Stomach (tissue), 4 donors: ENCODE measurements around the gene PITX2.

ENCODE experiments used
- EP300 ChIP-seq: sonication (generic); formaldehyde crosslinking; IDR thresholded peaks from one replicate; pipeline ENCODE4 v1.6.1; 2017; ENCODE audit warnings: antibody characterized with exemption
- POLR2A ChIP-seq, 4 donors: fragments of 450-650 bp; IDR thresholded peaks; one replicate each; pipeline ENCODE4 v1.6.1; 2016; ENCODE audit warnings: antibody characterized with exemption in 4 of 4, control low read depth in 2 of 4, mild to moderate bottlenecking in 1 of 4, moderate library complexity in 1 of 4
- TF ChIP-seq, protein P1 (sequence below), 7 experiments: fragments of 450-650 bp in 4 of 7; fragments of 200-600 bp in 3 of 7; sonication (generic) in 3 of 7; IDR thresholded peaks; one replicate each; pipeline ENCODE4 v1.5.1; 2016 to 2019; ENCODE audit warnings: antibody characterized with exemption in 7 of 7, control low read depth in 2 of 7, mild to moderate bottlenecking in 1 of 7

DNA sequence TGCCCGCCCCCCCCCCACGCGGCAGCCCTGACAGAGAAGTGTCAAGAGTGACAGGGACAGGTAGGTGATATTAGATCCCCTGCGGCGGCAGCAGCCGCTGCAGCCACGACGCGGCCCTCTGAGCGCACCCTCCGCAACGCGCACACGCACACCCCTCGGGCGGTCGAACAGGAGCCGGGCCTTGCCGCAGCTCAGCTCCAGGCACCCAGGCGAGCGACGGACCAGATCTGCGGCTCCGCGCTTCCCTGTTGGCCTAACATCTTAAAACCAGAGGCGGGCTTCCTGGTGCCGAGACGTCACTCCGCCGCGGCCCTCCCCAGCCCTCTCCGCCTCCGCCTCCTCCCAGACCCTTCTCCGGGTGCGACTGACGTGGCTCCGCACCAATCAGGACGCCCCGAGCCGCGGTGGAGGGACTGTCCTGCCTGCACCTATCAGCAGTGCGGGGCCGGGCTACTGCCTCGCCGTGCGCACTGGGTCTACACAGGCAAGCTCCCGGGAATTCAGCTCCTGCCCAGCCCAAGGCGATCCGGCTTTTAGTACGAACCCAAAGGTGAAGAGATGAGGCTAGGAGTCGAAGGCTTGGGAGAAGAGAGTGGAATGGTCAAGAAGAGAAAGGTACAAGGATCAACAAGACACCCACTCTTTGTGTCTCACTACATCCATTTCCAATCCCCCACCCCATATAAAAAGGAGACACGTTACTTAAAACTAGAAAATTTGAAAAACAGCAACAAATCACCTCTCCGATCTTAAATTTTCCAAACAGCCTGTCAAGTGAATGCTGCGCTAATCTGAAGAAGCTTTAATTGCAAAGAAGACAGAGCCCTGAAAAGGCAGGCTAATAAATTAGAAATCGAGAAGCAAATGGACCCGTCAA, at the start of gene PITX2:
- TF ChIP-seq EP300 (no peak), POLR2A (IDR thresholded peaks at IDR 0.05) (no peak)
- TF ChIP-seq, protein P1, sequence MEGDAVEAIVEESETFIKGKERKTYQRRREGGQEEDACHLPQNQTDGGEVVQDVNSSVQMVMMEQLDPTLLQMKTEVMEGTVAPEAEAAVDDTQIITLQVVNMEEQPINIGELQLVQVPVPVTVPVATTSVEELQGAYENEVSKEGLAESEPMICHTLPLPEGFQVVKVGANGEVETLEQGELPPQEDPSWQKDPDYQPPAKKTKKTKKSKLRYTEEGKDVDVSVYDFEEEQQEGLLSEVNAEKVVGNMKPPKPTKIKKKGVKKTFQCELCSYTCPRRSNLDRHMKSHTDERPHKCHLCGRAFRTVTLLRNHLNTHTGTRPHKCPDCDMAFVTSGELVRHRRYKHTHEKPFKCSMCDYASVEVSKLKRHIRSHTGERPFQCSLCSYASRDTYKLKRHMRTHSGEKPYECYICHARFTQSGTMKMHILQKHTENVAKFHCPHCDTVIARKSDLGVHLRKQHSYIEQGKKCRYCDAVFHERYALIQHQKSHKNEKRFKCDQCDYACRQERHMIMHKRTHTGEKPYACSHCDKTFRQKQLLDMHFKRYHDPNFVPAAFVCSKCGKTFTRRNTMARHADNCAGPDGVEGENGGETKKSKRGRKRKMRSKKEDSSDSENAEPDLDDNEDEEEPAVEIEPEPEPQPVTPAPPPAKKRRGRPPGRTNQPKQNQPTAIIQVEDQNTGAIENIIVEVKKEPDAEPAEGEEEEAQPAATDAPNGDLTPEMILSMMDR (IDR thresholded peaks at IDR 0.05), result no peak
